Endothelial cell of umbilical vein (primary cell): ENCODE data around the gene RAD51B. TPM values are rescaled to one million over a fixed set of nuclear protein-coding genes. Genes with fewer than 3 reads are reported as not detected.

Source experiments
- BruUV-seq: library from RNA; stranded (reverse); fragments of 400-500 nt; replicated peaks from 2 replicates; lab custom pipeline; 2021; lab: Mats Ljungman, UMichigan
- CTCF ChIA-PET: fragments of 300-600, 350-600 bp; sonication (Branson Sonifier 250); formaldehyde crosslinking; loops from one replicate; lab custom pipeline; 2021; ENCODE audit warnings: antibody characterized with exemption, inconsistent platforms; lab: Charles Lee
- POLR2A ChIA-PET: fragments of 300-600, 350-600 bp; sonication (Branson Sonifier 250); formaldehyde crosslinking; loops from one replicate; lab custom pipeline; 2021; ENCODE audit warnings: antibody characterized with exemption, inconsistent platforms; lab: Charles Lee
- DNase-seq: peaks from one replicate; pipeline ENCODE4 v3.0.0-alpha.2; 2011; ENCODE audit warnings: low read depth, low spot score
- FAIRE-seq: peaks from 2 replicates; lab custom pipeline; 2011; peaks lifted over from hg19 to GRCh38; lab: Jason Lieb, UNC
- H2AFZ ChIP-seq: 2 replicates; pipeline ENCODE4 v1.6.0; 2012; ENCODE audit warnings: low read depth, low read length, control low read depth, inconsistent platforms
- H3K27ac ChIP-seq: 2 replicates; pipeline ENCODE4 v1.5.1; 2011; ENCODE audit warnings: low read depth, mild to moderate bottlenecking, control low read depth, low read length, moderate library complexity; ENCODE audit not compliant: insufficient read depth
- H3K27me3 ChIP-seq, 2 experiments: 2 replicates each; pipeline versions ENCODE4 v1.6.0 to v1.6.1; 2011; ENCODE audit warnings: low read length in 2 of 2, mixed read lengths in 1 of 2; ENCODE audit not compliant: control insufficient read depth in 2 of 2, insufficient read depth in 2 of 2
- H3K36me3 ChIP-seq, 2 experiments: 2 replicates in 1 of 2; 3 replicates in 1 of 2; pipeline ENCODE4 v1.5.1; 2011; ENCODE audit warnings: low read length in 2 of 2, mild to moderate bottlenecking in 1 of 2, moderate library complexity in 1 of 2; ENCODE audit not compliant: control insufficient read depth in 2 of 2, insufficient read depth in 2 of 2; ENCODE audit errors: extremely low read depth in 1 of 2
- H3K4me1 ChIP-seq: 3 replicates; pipeline ENCODE4 v1.5.1; 2011; ENCODE audit warnings: mild to moderate bottlenecking, low read length; ENCODE audit not compliant: control insufficient read depth, insufficient read depth; ENCODE audit errors: extremely low read depth
- H3K4me2 ChIP-seq: 2 replicates; pipeline ENCODE4 v1.6.1; 2011; ENCODE audit warnings: low read length, control low read depth, mixed read lengths; ENCODE audit not compliant: insufficient read depth
- H3K4me3 ChIP-seq, 3 experiments: fragments of 200-600 bp in 1 of 3; sonication (generic), shearing (Covaris generic) in 1 of 3; replicated peaks in 1 of 3; 2 replicates each; pipeline ENCODE4 v1.5.1; 2011 to 2016; ENCODE audit warnings: control low read depth in 3 of 3, low read length in 3 of 3, mild to moderate bottlenecking in 2 of 3, inconsistent platforms in 1 of 3, low read depth in 1 of 3, moderate library complexity in 1 of 3; ENCODE audit not compliant: insufficient read depth in 1 of 3
- H3K79me2 ChIP-seq: 2 replicates; pipeline ENCODE4 v1.6.0; 2012; ENCODE audit warnings: low read length, inconsistent platforms; ENCODE audit not compliant: control insufficient read depth, insufficient read depth
- H3K9ac ChIP-seq: replicated peaks from 2 replicates; pipeline ENCODE3; 2011; ENCODE audit warnings: low read length, control low read depth; ENCODE audit not compliant: insufficient read depth; ENCODE audit errors: extremely low read depth
- H3K9me1 ChIP-seq: replicated peaks from 3 replicates; pipeline ENCODE4 v1.6.0; 2011; ENCODE audit warnings: mild to moderate bottlenecking, low read length; ENCODE audit not compliant: control insufficient read depth, insufficient read depth; ENCODE audit errors: extremely low read depth
- H3K9me3 ChIP-seq: replicated peaks from 2 replicates; pipeline ENCODE4 v1.5.1; 2012; ENCODE audit warnings: low read length, inconsistent platforms; ENCODE audit not compliant: control insufficient read depth, insufficient read depth
- H4K20me1 ChIP-seq: replicated peaks from 2 replicates; pipeline ENCODE3; 2011; ENCODE audit warnings: mild to moderate bottlenecking, low read length; ENCODE audit not compliant: control insufficient read depth, insufficient read depth; ENCODE audit errors: extremely low read depth
- EZH2 ChIP-seq: IDR thresholded peaks from 2 replicates; pipeline ENCODE4 v1.6.1; 2012; ENCODE audit warnings: borderline replicate concordance, low read depth, mild to moderate bottlenecking, moderate library complexity, low read length, inconsistent platforms; ENCODE audit not compliant: severe bottlenecking
- FOS ChIP-seq: IDR thresholded peaks from 2 replicates; pipeline ENCODE4 v1.6.1; 2011; ENCODE audit warnings: mild to moderate bottlenecking, low read length, moderate library complexity, borderline replicate concordance; ENCODE audit not compliant: insufficient read depth
- GATA2 ChIP-seq: IDR thresholded peaks from 2 replicates; pipeline ENCODE4 v1.7.0; 2011; ENCODE audit warnings: low read depth, mild to moderate bottlenecking, moderate library complexity, mixed read lengths, low read length; ENCODE audit not compliant: insufficient read length, insufficient read depth
- JUN ChIP-seq: IDR thresholded peaks from 2 replicates; pipeline ENCODE4 v1.6.1; 2011; ENCODE audit warnings: borderline replicate concordance, low read depth; ENCODE audit not compliant: insufficient read length, insufficient read depth
- MYC ChIP-seq: IDR thresholded peaks from one replicate; pipeline ENCODE4 v1.6.1; 2011; ENCODE audit warnings: mild to moderate bottlenecking, low read depth, low read length
- POLR2A ChIP-seq: IDR thresholded peaks from 2 replicates; pipeline ENCODE4 v1.6.1; 2012; ENCODE audit warnings: low read depth, mild to moderate bottlenecking, control low read depth, low read length
- POLR2AphosphoS5 ChIP-seq: IDR thresholded peaks from 2 replicates; pipeline ENCODE4 v1.6.1; 2012; ENCODE audit warnings: low read depth, mild to moderate bottlenecking, control low read depth, low read length, moderate library complexity; ENCODE audit not compliant: insufficient read depth
- dilution Hi-C: fragments of 300-500 bp; cut with MboI; formaldehyde crosslinking; loops from one replicate; pipeline ENCODE4 v1.15.0; 2019; ENCODE audit warnings: low sequenced_read_pairs; ENCODE audit not compliant: extremely low pct_ligation_motif_present
- intact Hi-C: fragments of 100-400 bp; cut with micrococcal nuclease; formaldehyde crosslinking; loops from one replicate; pipeline ENCODE4 v1.10.0; 2022
- polyA plus RNA-seq, 4 experiments: library from polyadenylated mRNA; depleted of rRNA in 3 of 4; stranded (reverse) in 3 of 4; unstranded in 1 of 4; fragments of >200 nt; gene quantifications; 2 replicates each; pipeline versions ENCODE4 v1.2.1 to v1.2.3, GENCODE V29; 2011 to 2012; ENCODE audit warnings: missing spikeins in 1 of 4
- total RNA-seq: library from RNA; stranded (reverse); gene quantifications from 2 replicates; pipeline ENCODE4 v1.2.3, GENCODE V29; 2021
- TF ChIP-seq, protein P1 (sequence below): IDR thresholded peaks from 2 replicates; pipeline ENCODE4 v1.6.1; 2011; ENCODE audit not compliant: insufficient read depth, insufficient read length

Gene RAD51B
- total and polyA plus RNA-seq, 2 donors (not counting 3 experiments of a cell fraction or from before 2014, with no cell fraction given): 3.9 to 19.0 TPM

GRCh38 chr14:68279777-68280233 lies 460.2 kb downstream of the RAD51B start:
- Histone ChIP-seq H3K36me3 (no peaks in the 10 kb centered on the region), H3K4me1 (peaks cover 2% of the 10 kb centered on the region), H3K9me1 (no peaks in the 10 kb centered on the region), H3K79me2 (no peaks in the 10 kb centered on the region), H4K20me1 (no peaks in the 10 kb centered on the region), H3K4me3 (no peak overlapping the region), H3K27ac (no peak overlapping the region), H3K27me3 (no peaks in the 10 kb centered on the region), H3K9me3 (no peaks in the 10 kb centered on the region), H2AFZ (no peak overlapping the region), H3K4me2 (no peak overlapping the region), H3K9ac (no peak overlapping the region)
- dilution Hi-C loops (no loop called here), intact Hi-C loops (no loop called here)
- FAIRE-seq (no peak), DNase-seq (no peak)
- TF ChIP-seq FOS: no peak
- no peak for TF ChIP-seq EZH2
- TF ChIP-seq MYC: no peak
- no peak for TF ChIP-seq GATA2
- no peak for TF ChIP-seq POLR2A
- TF ChIP-seq, protein P1, sequence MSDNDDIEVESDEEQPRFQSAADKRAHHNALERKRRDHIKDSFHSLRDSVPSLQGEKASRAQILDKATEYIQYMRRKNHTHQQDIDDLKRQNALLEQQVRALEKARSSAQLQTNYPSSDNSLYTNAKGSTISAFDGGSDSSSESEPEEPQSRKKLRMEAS: no peak
- ChIA-PET POLR2A (no interaction called here), CTCF (interaction anchor here (1.1 kb wide), 1 partner anchor 9 kb away, joined by 3 read pairs; no protein-coding TSS in a partner anchor)
- BruUV-seq: no TSS peak

- H3K9me3 ChIP-seq: no peaks in the 10 kb centered on the region
- H4K20me1 ChIP-seq: no peaks in the 10 kb centered on the region
- intact Hi-C loops: no loop called here
- dilution Hi-C loops: no loop called here
- FAIRE-seq: no peak
- BruUV-seq: no TSS peak
- DNase-seq: no peak
- no peak overlapping the region for H3K27ac ChIP-seq
- CTCF ChIA-PET: no interaction called here
- H3K4me2 ChIP-seq: no peak overlapping the region
- no peak overlapping the region for H3K9ac ChIP-seq
- no peaks in the 10 kb centered on the region for H3K79me2 ChIP-seq
- H2AFZ ChIP-seq: no peak overlapping the region
- no peaks in the 10 kb centered on the region for H3K36me3 ChIP-seq
- H3K9me1 ChIP-seq: no peaks in the 10 kb centered on the region
- POLR2A ChIA-PET: no interaction called here
- no peak for TF ChIP-seq FOS
- no peak for TF ChIP-seq POLR2A
- no peak for TF ChIP-seq JUN
- no peak for TF ChIP-seq POLR2AphosphoS5
- no peak for TF ChIP-seq GATA2
- TF ChIP-seq, protein P1: no peak
- no peak for TF ChIP-seq MYC
- peaks cover 2% of the 10 kb centered on the region for H3K4me1 ChIP-seq
- H3K4me3 ChIP-seq: no peak overlapping the region
- no peaks in the 10 kb centered on the region for H3K27me3 ChIP-seq
These were observed 461.9 kb downstream of the RAD51B start for GRCh38 chr14:68281497-68281896.
